Activated naive CD4-positive, alpha-beta T cell treated with anti-CD3 and anti-CD28 coated beads, Interleukin-2, amount 50 U/mL, for 72 hours (primary cell): ENCODE measurements around the gene CCKAR. TPM values are rescaled to one million over a fixed set of nuclear protein-coding genes. Genes with fewer than 3 reads are reported as not detected.
"Not testable (repeated sequence)": the region's sequence is repeated elsewhere in the genome, so short reads cannot be mapped to it uniquely, and the experiment has no call there.

Experiments
- ATAC-seq, 2 donors: fragments of 150-1000 bp; cut with Tn5 transposase; 2 replicates each; pipeline ENCODE4 v1.10.0; 2021; ENCODE audit warnings: mild to moderate bottlenecking in 2 of 2, moderate library complexity in 2 of 2
- DNase-seq, 2 donors: peaks; one replicate each; pipeline ENCODE4 v3.0.0; 2021 to 2022; ENCODE audit warnings: low spot score in 2 of 2
- H3K27ac Mint-ChIP-seq, 2 donors: one replicate each; pipeline ENCODE4 v1.8.0; 2022; ENCODE audit warnings: mild to moderate bottlenecking in 2 of 2, mixed read lengths in 2 of 2
- H3K36me3 Mint-ChIP-seq, 2 donors: one replicate each; pipeline ENCODE4 v1.8.0; 2022; ENCODE audit warnings: mixed read lengths in 2 of 2
- H3K9me3 Mint-ChIP-seq, 2 donors: one replicate each; pipeline ENCODE4 v1.8.0; 2022; ENCODE audit warnings: mixed read lengths in 2 of 2
- total RNA-seq, 2 donors: library from RNA; stranded (reverse); gene quantifications; one replicate each; pipeline ENCODE4 v1.2.3, GENCODE V29; 2022

CCKAR gene
- total RNA-seq, 2 donors from 2014 or later: not detected

DNA sequence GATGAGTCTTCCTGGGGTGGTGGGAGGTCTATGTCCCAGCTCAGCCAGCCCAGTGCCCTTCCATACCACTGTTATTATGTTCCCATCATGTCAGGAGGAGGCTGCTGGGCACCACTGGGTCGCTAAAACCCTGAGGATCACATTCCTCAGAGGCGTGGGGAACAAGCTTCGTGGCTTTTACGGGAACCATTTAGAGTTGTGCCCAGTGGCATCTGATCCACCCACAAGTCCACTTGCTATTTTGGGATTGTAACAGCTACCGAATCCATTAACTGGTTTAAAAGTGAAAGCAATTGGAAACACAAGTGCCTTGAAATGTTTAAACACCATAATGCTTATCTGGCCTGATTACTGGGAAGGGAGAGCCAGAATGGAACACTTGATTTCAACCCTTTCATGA, 13.1 kb upstream of the CCKAR start:
- Mint-ChIP-seq H3K27ac (no peak overlapping the region), H3K9me3 (no peaks in the 10 kb centered on the region), H3K36me3 (no peaks in the 10 kb centered on the region)
- DNase-seq (no peak), ATAC-seq (no peak)

DNA sequence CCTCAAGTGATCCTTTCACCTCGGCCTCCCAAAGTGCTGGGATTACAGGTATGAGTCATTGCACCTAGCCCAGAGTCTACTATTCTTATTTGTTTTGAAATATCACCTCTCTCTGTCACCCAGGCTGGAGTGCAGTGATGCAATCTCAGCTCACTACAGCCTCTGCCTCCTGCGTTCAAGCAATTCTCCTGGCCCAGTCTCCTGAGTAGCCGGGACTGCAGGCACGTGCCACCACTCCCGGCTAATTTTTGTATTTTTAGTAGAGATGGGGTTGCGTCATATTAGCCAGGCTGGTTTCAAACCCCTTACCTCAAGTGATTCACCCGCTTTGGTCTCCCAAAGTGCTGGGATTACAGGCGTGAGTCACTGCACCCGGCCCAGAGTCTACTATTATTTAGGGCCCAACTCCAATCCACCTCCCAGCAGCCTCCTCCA, 10.3 kb upstream of the CCKAR start:
- H3K27ac Mint-ChIP-seq, ATAC-seq, H3K36me3 Mint-ChIP-seq, H3K9me3 Mint-ChIP-seq, DNase-seq: not testable (repeated sequence)

DNA sequence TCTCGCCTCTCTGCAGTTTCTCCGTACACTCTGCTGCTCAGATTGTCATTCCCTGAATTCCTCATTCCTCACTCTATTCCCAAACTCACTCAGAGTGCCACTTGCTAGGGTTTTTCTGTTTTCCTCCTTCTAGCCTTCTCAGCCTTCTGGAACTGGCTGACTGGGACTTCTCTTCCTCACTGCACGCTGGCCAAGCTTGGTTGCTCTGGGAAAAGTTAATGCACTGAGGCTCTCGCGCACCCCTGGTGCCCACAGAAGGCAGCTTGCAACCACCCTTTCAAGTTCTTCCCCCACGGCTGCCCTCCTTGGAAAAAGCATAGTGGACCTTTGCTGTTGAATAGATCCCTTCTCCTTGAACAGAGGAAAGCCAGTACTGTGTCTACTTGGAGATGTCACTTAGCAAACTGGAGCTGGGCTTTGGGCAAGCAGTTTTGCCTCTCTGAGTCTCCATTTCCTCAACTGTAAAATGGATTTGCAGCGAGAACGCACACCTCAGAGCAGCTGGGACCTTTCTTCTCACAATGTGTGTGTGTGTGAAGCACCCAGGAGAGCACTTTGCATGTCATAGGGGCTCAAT, 6.0 kb upstream of the CCKAR start:
- H3K36me3 Mint-ChIP-seq: no peaks in the 10 kb centered on the region

DNA sequence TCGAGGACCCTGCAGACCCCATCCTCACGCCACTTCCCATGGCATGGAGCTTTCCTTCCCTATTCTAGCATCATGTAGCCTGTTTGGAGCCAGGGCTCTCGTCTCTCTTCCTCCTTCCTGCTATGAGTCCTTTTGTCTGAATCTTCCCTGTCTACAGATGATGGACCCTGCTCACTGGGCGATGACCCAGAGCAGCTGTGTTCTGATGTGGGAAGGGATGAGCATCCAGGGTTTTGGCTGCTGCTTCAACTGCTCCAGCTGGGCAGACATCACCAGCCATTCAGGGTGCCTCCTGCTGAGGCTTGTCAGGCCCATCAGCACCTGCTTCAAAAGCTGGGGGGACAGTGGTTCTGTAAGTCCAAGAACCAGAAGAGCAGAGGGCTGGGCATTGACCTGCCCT, 3.2 kb upstream of the CCKAR start:
- ATAC-seq: no peak
- H3K27ac Mint-ChIP-seq: no peak overlapping the region
- no peak for DNase-seq
- no peaks in the 10 kb centered on the region for H3K9me3 Mint-ChIP-seq
- H3K36me3 Mint-ChIP-seq: no peaks in the 10 kb centered on the region

More for the DNA sequence above, 6.0 kb upstream of the CCKAR start:
- Mint-ChIP-seq H3K9me3 (no peaks in the 10 kb centered on the region), H3K27ac (no peak overlapping the region)
- ATAC-seq (no peak), DNase-seq (no peak)

DNA sequence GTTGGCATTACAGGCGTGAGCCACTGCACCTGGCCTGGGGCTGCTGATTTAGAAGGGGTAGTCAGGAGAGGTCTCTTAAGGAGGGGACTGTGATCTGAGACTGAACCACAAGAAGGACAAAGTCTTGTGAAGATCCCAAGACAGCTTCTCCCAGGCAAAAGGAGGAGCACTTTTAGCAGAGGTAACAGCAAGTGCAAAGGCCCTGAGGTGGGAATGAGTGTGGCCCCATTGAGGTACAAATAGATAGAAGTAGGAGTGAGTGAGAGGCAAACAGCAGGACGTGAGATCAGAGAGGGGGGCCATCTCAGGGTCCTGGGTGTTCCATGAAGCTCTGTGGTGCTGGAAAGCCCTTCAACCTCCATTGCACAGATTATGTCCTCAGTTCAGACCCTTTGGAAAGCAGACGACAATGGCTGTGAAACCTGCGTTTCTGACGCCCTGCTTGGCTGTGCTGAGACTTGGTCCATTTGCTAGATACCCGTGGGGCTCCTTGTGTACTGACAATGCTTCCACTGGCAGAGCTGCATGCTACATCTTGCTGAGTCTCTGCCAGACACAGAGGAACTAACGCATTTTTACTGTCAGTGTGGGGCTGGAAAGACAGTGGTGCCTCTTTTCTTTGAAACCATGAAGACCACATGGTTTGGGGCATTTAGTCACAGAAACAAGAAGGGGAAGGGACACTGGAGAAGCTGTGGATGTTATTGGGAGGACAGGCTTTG, 1.3 kb upstream of the CCKAR start:
- no peak for DNase-seq
- H3K27ac Mint-ChIP-seq: no peak overlapping the region
- H3K9me3 Mint-ChIP-seq: no peaks in the 10 kb centered on the region
- no peaks in the 10 kb centered on the region for H3K36me3 Mint-ChIP-seq
- ATAC-seq: no peak

DNA sequence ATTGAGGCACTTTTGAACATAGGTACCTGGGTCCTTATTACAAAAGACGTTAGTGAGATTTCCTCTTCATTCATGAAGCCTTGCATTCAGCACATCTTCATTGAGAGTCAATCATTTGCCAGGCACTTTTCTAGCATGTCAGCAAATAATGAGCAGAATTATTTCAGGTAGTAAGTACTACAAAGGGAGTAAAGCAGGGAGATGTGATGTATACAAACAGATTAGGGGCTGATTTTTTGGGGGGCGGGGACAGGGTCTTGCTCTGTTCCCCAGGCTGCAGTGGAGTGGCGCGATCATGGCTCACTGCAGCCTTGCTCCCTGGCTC, 638 bp upstream of the CCKAR start:
- H3K36me3 Mint-ChIP-seq: no peaks in the 10 kb centered on the region
- no peak for ATAC-seq
- H3K9me3 Mint-ChIP-seq: no peaks in the 10 kb centered on the region
- DNase-seq: no peak
- no peak overlapping the region for H3K27ac Mint-ChIP-seq

DNA sequence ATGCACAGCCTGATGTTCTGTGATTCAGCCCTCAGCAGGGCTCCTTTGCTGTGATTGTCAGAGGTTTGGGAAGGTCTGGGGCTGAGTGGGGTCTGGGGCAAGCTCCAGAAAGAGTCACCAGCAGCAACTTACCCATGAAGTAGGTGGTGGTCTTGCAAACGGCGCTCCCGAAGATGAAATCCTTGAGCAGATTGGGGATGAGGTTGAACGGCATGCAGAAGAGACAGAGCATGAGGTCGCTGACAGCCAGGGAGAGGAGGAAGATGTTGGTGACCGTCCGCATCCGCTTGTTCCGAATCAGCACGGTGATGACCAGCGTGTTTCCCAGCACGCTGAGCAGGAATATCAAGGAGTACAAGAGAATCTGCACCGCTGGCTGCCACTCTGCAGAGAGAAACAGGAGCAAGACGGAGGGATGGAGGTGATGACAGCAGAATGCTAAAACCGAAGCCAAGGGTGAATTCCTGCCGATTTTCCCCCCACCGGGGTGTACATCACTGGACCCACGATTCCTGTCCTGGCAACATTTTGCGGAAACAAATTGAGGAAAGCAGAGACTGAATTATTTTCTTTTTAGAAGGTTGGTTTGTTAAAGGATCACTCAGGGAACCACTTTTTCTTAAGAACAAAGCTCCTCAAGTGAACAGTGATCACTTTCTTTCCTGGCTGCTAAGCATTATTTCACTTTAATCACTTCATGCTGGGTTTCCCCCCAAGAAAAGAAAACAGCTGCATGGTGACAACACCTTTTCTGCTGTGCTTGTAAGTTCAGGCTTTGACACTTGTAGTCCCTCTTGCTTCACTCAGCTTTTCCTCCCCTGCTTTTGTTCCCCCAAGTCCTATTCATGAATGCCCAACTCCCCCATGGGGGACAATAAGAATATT, 941 bp downstream of the CCKAR start:
- H3K36me3 Mint-ChIP-seq: no peaks in the 10 kb centered on the region
- no peak for DNase-seq
- no peaks in the 10 kb centered on the region for H3K9me3 Mint-ChIP-seq
- H3K27ac Mint-ChIP-seq: no peak overlapping the region
- no peak for ATAC-seq

DNA sequence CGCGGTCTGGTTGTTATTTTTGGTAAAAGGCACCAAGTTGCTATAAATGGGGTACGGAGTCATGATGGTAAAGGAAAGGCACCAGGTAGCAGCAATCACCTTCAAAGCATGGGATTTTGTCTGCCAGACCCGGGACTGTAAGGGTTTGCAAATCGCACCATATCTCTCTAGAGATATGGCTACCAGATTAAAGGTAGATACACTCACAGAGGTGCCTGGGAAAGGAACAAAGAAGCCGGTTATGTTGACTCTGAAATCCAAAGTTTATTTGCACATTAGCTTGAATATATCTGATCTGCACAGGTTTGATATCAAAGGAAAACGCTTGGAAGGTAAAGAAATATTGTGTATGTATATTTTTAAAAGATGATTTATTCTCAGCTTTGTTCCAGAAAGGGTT, 4.6 kb downstream of the CCKAR start:
- Mint-ChIP-seq H3K36me3 (no peaks in the 10 kb centered on the region), H3K9me3 (no peaks in the 10 kb centered on the region), H3K27ac (no peak overlapping the region)
- DNase-seq: no peak
- ATAC-seq: no peak

DNA sequence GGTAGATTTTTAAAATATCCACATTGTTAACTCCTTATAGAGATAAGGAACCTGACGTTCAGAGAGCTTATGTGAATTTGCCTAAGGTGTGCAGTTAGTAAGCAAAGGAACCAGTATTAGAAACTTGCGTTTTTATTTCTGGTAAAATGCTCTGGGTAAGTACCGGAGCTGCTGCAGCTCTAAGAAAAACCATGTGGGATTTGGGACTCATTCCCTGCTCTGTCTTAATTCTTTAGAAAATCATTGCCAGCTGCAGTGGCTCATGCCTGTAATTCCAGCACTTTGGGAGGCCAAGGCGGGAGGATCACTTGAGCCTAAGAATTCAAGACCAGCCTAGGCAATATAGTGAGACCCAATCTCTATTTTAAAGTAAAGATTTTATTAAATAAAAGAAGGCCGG, 5.8 kb downstream of the CCKAR start:
- Mint-ChIP-seq H3K9me3 (no peaks in the 10 kb centered on the region), H3K27ac (no peak overlapping the region), H3K36me3 (no peaks in the 10 kb centered on the region)
- DNase-seq (no peak), ATAC-seq (no peak)

DNA sequence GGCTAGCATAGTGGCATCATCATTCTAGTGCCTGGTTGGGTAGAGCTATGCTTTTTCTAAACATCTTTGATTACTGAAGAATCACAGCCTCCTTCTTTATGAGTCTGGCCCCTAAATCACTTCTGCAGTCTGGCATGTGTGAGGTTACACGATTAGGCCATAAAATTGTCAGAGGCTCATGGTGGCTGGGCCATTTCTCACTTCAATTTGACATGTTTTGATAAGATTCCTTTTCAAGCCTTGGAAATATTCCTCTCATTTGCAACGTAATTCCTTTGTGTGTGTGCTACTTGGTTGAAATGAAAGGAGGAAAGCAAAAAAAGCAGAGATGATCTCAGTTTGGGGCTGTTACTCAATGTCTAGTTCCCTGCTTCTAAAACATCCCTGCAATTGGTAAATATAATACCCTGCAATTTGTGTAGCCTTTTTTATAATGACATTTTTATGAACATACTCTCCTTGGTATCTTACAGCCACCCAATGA, 6.2 kb downstream of the CCKAR start:
- Mint-ChIP-seq H3K27ac (no peak overlapping the region), H3K36me3 (no peaks in the 10 kb centered on the region), H3K9me3 (no peaks in the 10 kb centered on the region)
- DNase-seq (no peak), ATAC-seq (no peak)

DNA sequence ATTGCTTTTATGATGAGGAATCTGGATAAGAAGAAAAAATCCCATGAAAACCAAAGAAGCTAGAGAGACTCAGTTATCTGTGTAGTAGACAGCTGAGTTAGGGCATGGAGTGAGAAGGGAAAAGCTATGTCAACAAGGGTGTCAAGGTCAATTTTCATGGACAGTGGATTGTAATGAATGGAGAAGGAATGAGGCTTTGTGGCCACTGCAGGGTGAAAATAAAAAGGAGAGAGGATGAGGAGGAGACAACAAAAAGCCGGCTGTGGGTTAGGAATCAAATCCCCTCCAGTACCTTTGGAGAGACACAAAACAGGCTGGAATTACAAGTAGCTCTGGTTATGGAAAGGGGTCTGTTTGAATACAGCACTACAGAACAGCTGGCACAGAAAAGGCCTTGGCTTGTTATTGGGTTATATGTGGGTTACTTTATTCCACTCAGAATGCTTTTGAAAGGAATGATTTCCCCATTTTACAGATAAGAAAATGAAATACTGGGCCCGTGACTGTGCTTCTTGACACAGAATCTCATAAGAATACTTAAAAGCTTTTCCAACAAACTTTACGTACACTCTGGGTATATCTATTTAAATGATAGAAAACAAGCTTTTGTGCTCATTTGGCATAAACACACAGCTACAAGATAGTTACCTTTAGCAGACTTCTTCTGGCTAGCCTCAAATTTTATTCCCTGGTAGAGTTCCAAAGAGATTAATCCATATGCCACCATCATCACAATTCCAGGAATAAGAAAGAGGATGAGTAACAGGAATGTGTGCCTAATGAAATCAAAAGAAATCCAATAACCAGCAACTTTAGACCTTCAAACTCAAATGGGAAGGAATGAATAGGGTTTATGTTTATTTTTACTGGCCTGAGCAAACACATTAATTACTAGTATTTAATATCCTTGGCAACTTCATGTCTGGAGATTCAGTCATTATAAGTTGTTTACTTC, 7.5 kb downstream of the CCKAR start:
- ATAC-seq (no peak), DNase-seq (no peak)
- H3K36me3 Mint-ChIP-seq: no peaks in the 10 kb centered on the region
- H3K27ac Mint-ChIP-seq: no peak overlapping the region
- H3K9me3 Mint-ChIP-seq: no peaks in the 10 kb centered on the region

DNA sequence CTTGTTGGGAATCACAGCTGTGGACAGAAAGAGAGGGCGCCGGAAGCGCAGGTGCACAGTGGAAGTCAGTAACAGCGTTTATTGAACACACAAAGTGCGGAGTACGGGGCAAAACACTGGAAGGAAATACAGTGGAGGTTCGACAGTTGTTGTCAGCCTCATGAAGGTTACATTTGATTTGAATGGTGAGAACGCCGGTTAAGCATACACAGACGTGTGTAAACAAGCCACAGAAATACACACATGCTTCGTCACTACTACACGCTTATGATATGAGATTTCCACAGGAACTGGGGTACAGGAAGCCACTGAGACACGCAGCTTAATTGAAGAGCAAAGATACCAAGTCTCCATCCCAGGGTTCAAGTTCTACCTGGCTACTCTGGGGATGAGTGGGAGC, 12.0 kb downstream of the CCKAR start:
- Mint-ChIP-seq H3K9me3 (no peaks in the 10 kb centered on the region), H3K36me3 (no peaks in the 10 kb centered on the region), H3K27ac (no peak overlapping the region)
- DNase-seq (no peak), ATAC-seq (no peak)

DNA sequence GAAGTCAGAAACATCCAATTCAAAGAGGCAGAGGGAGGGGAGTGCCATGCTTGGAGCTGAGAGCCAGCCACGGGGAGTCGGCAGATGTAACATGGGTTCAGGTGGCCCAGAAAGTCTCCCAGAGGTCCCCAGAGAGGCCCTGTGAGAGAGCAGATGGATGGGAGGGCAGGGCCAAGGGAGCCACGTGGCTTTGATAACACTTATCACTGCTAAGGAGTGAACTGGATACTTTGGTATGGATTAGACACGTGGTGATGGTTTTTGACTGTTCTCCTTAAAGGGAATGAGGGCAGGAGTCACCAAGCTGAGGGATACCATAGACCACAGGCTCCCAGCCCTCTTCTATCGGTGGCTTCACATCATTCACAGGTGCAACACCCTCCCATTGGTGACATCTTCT, 13.7 kb downstream of the CCKAR start:
- no peaks in the 10 kb centered on the region for H3K9me3 Mint-ChIP-seq
- no peak overlapping the region for H3K27ac Mint-ChIP-seq
- H3K36me3 Mint-ChIP-seq: no peaks in the 10 kb centered on the region
- DNase-seq: no peak
- no peak for ATAC-seq

DNA sequence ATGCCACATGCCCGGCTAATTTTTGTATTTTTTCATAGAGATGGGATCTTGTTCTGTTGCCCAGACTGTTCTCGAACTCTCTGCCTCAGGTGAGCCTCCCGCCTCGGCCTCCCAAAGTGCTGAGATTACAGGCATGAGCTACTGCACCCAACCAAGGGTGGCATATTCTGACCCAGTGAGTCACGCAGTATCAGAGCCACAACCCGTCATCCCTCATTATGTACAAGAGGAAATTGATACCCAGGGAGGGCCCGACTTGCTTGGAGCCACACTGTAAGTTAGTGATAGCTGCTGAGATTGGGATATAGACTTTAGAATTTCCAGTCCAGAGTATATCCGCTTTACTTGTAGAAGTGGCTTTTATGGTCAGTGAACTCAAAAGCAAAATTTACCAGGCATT, 14.6 kb downstream of the CCKAR start:
- H3K36me3 Mint-ChIP-seq: no peaks in the 10 kb centered on the region
- no peaks in the 10 kb centered on the region for H3K9me3 Mint-ChIP-seq
- no peak overlapping the region for H3K27ac Mint-ChIP-seq
- DNase-seq: no peak
- no peak for ATAC-seq

DNA sequence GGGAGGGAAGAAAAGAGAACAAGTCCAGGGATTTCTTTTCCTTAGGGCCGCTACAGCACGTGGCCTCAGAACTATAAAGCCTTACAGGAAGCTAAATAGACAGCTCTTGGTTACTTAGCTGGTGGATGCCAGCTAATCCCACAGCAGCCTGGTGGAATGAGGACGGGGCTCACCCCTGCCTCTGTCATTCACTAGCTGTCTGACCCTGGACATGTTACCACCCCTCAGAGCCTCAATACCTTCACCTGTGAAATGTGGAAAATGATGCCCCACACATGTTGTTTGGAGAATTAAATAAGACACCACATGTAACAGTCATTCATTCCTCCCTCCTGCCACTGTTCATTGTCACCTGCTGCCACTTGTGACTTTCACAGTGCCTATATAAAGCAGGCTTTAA, 15.7 kb downstream of the CCKAR start:
- Mint-ChIP-seq H3K36me3 (no peaks in the 10 kb centered on the region), H3K27ac (no peak overlapping the region), H3K9me3 (no peaks in the 10 kb centered on the region)
- DNase-seq: no peak
- ATAC-seq: no peak

DNA sequence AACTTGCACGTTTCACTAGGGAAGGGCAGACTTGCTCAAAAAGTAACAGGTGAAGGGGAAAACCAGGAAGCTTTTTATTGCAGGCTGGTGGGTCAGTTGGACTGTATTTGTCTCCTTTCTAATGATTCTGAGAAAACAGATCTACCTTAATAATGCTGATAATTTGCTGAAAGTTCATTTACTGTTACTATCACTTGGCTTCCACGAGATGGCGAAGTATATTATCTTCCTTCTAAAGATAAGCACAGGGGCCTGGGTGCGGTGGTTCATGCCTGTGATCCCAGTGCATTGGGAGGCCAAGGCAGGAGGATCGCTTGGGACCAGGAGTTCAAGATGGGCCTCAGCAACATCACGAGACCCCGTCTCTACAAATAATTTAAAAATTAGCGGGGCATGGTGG, 16.4 kb downstream of the CCKAR start:
- Mint-ChIP-seq H3K36me3 (no peaks in the 10 kb centered on the region), H3K27ac (no peak overlapping the region), H3K9me3 (no peaks in the 10 kb centered on the region)
- DNase-seq: no peak
- no peak for ATAC-seq

DNA sequence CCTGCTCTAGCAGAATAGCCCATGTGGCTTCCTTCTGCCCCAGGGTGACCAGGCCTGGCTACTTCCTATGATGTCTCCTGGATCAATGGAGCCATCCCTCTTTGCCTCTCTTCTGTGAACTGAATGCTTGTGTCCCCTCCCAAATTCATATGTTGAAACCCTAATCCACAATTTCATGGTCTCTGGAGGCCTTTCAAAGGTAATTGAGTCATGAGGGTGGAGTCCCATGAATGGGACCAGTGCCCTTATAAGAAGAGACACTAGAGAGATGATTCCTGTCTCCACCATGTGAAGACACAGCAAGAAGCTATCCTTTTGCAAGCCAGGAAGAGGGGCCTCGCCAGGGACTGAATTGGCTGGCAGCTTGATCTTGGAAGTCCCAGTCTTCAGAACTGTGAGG, 18.4 kb downstream of the CCKAR start:
- H3K36me3 Mint-ChIP-seq: no peaks in the 10 kb centered on the region
- no peaks in the 10 kb centered on the region for H3K9me3 Mint-ChIP-seq
- ATAC-seq: no peak

More for the DNA sequence above, 18.4 kb downstream of the CCKAR start:
- no peak for DNase-seq
- H3K27ac Mint-ChIP-seq: no peak overlapping the region
